ENCODE data around the gene ADARB2.
A peak's percentile ranks its signal among the peaks of the same experiment; 100 is the strongest.
"Not testable (repeated sequence)": the region's sequence is repeated elsewhere in the genome, so short reads cannot be mapped to it uniquely, and the experiment has no call there.

ADARB2 gene

DNA sequence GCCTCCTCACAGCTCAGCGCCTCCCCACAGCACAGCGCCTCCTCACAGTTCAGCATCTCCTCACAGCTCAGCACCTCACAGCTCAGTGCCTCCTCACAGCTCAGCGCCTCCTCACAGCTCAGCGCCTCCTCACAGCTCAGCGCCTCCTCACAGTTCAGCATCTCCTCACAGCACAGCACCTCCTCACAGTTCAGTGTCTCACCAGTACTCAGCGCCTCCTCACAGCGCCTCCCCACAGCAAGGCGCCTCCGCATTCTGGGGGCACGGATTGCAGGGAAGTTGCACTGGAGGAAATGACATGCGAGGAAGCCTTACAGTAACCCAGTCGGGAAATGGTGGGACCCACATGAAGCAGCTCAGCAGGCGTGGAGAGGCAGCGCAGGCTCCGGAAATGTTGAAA lies 409.6 kb downstream of the ADARB2 start:
- peak; percentile 5 for DNase-seq (ENCODE audit: low read depth, low spot score)

DNA sequence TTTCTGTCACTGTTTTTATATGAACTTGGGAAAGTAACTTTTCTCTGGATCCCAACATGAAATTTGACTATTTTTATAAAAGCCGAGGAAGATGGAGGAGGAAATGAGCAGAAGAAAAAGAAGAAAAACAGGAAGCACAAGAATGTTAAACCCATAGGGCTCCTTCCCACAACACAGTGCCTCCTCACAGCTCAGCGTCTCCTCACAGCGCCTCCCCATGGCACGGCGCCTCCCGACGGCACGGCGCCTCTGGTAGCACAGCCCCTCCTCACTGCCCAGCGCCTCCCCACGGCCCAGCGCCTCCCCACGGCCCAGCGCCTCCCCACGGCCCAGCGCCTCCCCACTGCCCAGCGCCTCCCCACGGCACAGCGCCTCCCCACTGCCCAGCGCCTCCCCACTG lies 410.8 kb downstream of the ADARB2 start:
- DNase-seq (ENCODE audit: low read depth, low spot score): not testable (repeated sequence)

DNA sequence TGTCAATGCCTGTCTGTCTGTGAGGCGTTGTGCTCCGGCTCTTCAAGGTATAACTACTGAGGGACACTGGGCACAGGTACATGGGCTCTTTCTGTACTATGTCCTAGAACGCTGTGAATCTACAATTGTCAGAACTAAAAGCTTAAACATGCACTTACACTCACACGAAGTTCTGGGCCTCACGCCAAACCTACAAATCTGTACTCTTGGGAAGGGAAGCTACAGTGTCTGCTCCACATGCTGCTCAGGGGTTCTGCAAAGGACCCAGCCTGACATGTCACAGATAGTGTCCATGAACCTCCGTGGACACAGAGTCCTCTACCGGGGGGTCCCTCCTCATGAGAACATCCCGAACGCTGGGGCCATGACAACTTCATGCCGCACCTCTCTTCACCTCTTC lies 412.4 kb downstream of the ADARB2 start:
- no peak for DNase-seq (ENCODE audit: low read depth, low spot score)

DNA sequence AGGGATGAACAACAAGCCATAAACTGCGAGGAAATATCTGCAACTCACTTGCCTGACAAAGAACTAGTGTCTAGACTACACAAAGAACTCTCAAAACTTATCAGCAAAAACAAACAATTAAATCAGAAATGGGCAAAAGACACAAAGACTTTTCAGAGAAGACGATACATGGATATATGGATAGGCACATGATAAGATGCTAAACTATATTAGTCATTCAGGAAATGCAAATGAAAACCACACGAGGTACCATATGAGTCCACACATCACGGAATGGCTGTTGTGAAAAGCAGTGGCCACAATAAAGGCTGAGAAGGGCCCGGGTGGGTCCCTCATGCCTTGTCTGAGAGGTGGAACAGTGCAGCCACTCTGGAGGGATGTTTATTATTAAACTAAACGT lies 413.4 kb downstream of the ADARB2 start:
- DNase-seq (ENCODE audit: low read depth, low spot score): no peak

DNA sequence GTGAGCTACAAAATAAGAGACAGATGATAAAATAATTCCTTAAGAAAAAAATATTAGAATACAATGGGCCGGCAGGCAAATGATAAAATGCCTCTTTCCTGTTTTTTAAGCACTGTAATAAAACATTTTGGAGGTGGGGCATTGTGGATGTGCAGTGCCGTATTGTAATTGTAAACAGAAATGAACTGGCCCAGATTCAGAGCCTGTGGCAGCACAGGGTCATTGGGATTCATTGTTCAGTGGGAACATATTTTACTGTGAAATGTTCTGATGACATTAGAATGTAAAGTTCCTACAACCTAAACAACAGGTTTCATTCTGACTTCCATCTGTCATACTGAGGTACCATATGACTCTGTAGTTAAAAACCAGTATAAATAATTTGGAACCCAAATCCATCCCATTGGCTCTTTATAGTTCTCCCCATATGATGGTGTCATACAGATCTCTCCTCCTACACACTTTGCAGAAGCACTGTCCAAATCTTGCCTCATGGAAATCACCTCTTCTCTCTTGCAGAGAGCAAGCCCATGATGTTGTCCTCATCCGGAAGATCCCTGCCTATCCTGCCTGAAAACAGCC lies 416.5 kb downstream of the ADARB2 start:
- no peak for DNase-seq (ENCODE audit: low read depth, low spot score)

DNA sequence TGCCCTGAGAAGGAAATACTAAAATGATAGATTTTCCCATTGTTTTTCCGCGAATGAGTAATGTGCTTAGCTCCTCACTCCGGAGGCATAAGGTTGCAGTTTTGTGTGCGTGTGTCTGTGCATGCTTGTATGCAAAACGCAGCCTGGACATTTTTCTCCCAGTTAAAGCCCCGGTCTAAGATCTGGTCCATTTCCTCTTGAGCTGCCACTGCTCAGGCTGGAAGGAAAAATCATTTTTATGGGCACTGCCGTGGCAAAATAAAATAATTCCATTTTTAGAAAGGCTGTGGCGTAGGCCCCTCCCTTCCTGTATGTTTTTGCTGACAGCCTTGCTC lies 420.5 kb downstream of the ADARB2 start:
- no peak for DNase-seq (ENCODE audit: low read depth, low spot score)

DNA sequence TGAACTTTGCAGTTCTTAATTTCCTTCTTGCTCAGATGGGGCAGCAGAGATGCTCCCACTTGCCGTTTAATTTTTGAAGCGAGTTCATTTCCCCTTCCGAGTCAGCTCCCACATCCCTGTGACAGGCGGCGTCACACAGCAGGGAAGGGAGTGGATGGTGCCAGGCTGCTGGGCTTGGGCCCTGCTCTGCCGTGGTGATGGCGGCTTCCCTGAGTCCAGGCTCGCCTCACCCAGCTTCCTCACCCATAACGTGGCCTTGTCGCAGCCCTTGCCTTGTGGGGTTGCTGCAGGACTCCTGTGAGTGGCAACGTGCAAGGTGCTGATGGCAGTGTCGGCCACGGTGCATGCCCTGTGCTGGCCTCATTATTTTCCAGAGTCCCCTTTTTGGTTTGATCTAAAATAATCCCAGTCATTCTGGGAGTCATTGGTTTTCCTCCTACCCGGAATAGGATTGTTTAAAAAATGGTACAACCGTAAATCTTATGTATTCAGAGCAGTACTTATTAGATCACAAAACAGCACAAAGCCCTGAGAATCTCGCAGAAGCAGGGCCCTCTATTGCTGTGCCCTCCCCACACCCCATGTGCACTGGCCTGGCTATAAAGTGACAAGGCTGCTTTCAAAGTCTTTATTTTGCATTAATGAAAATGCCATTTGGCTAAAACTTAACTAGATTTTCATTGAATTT lies 421.1 kb downstream of the ADARB2 start:
- DNase-seq (ENCODE audit: low read depth, low spot score): no peak

DNA sequence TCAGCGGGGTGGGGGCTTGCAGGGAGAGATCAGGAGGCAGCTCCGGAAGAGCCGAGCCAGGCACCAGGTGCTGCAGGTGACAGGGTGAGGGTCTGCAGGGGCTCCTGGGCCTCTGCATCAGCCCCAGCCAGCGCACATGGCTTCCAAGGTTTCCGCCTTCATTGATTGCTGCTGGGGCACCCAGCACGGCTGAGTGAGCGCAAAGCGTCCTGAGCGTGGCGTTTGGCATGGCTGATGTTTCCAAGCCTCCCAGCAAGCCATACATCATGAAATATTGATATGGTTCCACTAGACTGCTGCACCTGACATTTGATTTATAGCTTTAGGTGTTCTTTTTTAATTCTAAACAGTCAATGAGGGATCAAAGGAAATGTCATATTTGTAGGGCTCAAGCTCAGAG lies 422.1 kb downstream of the ADARB2 start:
- no peak for DNase-seq (ENCODE audit: low read depth, low spot score)

DNA sequence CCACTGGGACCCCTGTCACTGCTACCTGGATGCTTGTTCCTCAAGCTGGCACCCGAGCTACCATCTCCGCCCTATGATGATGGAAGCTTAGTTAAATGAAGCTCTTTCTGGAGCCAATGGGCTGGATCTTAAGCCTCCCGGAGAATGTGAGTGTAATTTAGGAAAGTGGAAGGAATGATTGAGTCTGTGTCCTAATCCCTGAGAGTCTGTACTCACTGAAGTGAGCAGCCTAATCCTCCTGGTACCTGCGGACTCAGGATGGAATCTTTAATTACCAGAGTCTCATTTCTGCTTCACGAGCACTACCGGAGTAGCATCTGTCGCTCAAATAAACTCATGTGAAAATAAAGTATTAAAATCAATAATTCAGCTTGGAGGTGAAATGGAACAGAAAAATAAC lies 425.6 kb downstream of the ADARB2 start:
- DNase-seq (ENCODE audit: low read depth, low spot score): no peak

DNA sequence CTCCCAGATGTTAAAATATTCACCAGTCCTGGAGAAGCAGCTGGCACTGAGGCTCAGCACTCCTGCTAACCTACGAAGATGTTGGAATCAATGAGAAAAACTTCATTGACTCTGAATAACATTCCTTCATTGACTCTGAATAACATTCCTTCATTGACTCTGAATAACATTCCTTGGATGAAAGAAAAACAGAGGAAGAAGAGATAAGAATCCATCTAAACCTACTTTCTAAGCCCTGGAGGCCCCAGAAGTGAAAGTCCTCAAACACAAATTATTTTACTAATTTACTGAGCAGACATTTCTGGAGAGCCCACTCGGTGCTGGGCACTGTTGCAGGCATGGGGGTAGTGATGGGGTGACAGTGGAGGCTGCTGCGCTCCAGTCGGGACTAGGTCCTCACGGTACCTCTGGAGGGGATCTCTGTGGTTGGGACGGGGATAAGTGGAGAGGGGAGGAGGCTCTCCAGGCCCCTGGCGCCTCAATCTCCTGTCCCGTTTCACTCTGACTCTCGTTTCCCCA lies 427.0 kb downstream of the ADARB2 start:
- DNase-seq (ENCODE audit: low read depth, low spot score): no peak

DNA sequence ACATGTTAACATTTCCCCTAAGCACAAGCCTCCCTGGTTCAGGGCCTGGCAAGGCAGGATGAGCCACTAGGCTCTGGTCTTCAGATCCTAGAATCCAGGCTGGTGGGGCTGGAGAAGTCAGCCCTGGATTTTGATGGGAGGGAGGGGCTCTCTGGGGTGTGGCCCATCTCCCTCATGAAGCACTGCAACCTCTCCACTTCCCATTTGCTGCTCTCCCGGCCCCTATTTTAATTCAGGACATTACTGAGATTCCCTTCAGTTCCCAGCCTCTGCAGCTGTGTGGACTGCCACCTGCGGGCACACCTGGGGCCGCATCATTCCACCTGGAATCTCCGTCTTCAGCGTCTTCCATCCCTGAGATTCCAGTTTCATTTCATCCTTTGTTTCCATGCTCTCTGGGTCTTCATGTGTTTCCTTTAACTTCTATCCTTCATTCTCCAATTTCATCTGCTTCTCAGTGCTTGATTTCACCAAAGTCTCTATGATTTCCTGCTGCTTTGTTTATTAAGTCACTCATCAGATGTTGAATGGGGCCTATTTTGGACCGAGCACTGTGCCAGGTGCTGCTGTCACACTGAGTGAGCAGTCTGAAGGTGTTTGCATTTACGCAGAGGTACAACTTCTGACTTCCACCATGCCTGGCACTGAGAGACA lies 427.6 kb downstream of the ADARB2 start:
- no peak for DNase-seq (ENCODE audit: low read depth, low spot score)

DNA sequence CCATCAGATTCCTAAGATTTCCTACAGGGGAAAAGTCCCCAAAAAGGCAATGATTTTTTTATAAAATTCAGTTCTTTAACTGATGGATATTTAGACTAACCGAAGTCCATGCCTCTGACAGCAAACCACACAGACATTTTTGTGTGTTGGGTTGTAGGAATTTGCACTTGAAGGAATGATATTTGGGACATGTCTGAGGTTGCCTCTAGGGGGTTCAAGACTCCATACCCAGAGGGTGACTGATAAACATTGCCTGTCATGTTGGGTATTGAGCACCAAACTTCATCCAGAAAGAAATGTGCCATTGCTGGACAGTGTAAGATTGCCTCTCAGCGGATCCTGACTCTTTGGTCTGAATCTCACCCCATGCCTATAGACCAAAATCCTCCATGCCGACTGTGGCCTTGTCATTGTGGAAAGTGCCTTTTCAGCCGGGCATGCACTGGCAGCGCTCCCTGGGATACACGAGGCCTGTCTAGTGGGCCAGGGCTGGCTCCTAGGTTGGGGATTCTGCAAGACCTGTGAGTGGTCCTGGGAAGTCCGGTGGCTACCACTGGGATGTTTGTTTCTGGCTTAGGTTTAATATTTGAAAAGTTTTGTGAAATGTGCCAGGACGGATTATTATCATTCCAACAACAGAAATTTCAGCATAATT lies 428.2 kb downstream of the ADARB2 start:
- DNase-seq (ENCODE audit: low read depth, low spot score): no peak

DNA sequence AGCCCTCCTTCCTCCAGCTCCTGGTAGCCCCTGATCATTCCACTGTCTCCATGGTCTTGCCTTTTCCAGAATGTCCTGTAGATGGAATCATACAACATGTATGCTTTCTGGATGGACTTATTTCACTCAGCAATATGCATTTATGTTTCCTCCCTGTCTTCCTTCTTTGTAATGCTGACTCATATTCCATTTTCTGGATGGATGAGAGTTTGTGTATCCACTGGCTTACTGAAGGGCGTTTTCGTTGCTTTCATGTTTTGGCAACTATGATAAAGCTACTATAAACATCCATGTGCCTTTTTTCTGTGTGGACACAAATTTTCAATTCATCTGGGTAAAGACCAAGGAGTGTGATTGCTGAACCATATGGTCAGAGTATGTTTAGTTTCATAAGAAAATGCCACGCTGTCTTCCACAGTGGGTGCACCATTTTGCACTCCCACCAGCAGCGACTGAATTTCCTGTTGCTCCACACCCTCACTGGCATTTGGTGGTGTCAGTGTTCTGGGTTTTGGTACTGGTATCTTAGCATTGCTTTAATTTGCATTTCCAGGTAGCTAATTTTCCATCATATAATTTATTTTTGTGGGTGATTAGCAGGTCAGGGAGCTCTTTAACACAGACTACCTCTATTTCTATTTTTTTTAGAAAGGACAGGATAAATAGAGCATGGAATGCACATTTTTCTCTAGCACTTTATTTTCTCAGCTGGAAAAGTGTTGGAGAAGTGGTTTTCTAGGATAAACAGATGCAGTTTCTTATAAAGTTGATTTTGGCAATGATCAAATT lies 429.0 kb downstream of the ADARB2 start:
- no peak for DNase-seq (ENCODE audit: low read depth, low spot score)

DNA sequence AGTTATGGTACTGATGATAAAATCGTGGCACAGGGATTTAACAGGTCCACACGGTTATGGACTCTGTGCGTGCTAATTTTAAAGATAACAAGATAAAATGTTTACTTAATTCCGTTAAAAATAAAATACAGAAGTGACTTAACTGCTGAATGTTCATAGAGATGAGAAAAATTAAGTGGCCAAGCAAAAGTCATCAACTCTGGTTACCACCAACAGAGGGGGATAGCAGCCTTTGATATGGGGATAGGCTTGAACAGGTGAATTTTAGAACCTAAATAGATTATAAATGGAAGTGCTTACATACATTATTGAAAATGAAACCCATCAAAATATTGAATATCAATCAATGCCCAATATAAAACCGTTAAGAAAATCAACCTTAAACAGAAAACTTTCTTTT lies 436.2 kb downstream of the ADARB2 start:
- DNase-seq (ENCODE audit: low read depth, low spot score): no peak

DNA sequence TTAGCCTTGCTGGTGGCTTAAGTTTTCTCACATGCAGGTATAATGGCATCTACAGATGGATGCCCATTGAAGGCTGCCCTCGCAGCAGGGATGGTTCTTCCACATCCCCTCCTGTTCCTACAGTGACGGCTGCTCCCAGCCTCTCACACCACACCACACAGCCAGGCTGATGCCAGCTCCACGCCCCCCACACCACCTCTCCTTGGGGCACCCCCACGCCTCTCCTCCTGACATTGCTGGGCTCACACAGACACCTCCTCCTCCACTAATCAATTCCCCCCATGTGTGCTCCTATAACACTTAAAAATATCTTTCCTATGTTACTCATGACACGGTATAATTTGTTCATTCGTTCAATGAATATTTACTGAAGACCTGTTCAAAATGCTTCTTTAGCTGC lies 437.1 kb downstream of the ADARB2 start:
- DNase-seq (ENCODE audit: low read depth, low spot score): no peak

DNA sequence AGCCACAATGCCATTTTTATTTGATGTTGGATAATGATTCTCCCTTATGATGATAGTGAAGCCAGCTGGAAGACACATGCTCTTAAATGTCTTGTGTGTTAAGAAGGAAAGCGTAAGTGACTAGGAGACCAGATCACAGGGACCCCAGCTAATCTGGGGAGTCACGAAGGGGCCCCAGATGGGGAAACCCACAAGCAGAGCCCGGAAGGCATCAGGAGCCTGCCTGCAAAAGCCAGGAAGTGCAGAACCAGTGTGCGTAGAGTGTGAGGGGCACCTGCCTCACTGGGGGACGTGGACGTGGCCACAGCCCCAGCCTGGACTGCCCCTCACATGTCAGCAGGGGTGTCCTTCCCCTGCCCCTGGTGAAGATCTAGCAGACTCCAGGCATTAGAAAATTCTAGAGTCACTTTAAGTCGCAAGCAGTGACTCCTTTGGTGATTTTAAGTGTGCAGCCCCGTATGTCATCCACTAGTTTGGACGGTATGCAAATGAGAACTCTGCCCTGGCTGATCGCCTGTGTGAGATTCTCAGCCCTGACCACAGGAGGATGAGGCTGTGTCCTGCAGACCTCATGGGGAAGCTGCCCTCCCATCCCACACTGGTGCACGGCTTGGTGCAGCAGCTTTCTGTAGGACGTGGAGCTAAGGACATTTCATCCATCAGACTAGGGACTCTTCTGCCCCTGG lies 438.1 kb downstream of the ADARB2 start:
- DNase-seq (ENCODE audit: low read depth, low spot score): no peak

DNA sequence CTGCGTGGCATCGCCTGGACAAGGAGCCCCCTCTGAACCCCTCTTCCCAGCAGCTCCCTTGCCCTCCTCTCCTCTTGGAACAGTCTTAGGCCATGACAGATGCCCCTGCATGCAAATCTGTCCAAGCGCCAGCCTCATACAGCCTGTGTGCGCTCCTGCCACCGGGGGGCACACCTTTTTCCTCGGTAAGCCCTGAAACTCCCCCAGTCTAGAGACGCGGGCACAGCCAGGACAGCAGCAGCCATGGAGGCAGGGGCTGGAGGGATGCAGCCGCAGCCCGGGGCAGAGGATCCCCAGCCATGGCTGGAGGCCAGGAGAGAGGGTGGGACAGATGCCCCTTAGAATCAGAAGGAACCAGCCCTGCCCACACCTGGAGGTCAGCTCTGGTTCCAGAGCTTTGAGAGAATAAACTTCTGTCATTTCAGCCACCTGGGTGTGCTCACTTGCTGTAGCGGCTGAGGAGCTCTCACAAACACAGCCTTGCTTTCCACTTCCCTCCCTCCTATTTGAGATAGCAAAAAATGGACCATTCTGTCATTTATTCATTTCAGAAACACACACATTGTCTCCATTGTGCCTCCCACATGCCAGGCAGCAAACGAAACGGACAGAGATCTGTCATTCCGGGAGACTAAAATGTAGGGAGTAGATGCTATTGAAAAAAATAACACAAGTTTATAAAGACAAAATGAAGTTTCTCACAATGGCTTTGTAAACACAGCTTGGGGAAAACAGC lies 439.6 kb downstream of the ADARB2 start:
- DNase-seq (ENCODE audit: low read depth, low spot score): no peak

DNA sequence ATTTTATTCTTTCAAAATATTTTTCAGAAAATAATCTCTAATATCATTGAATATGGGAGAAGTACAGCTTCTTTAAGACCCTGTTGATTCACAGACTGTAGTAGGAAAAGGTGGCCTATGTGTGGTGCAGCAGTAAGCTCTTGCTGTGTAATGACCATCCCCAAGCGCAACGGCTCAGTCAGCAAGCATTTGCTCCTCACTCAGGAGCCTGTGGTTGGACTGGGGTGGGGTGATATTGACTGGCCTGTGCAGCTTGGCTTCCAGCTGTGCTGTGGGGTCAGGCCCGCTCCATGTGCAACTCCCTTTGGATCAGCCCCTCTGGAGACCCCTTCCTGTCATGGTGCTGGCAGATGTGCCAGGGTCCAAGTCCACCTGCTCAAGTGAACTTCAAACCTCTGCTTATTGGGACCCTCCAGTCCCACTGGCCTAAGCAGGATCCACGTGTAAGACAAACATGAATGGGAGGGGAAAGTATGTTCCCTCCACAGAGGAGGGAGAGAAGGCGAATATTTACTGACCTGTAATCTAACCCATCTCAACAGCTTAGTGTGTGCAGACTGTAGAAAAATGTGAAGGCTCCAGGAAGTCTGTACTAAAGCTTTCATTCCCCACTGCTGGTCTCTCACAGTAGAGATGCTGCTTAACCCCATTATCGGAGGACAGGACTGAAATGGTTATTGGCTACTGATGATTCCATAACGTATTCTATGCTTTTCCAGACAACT lies 441.4 kb downstream of the ADARB2 start:
- DNase-seq (ENCODE audit: low read depth, low spot score): no peak

DNA sequence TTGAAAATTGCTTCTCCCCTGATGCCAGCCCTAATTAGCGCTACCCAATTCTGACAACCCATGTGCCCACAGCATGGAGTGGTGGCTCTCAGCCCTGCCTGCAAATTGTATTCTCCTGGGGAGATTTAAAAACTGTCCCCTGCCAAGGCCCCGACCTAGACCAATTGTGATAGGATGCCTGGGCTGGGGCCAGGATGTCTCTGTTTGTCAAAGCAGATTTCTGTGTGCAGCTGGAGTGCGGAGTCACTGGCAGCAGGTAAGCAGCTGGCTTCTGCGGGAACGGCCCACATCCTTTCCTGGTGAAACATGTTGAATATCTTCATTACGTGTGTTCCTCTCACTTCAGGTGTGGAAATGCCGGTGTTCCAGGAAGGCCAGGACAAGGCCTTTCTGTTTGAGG lies 442.6 kb downstream of the ADARB2 start:
- no peak for DNase-seq (ENCODE audit: low read depth, low spot score)
